ENCODE results near the gene FCF1. TPM values are rescaled to one million over a fixed set of nuclear protein-coding genes. Genes with fewer than 3 reads are reported as not detected.

FCF1 gene
- polyA plus RNA-seq, 1 of the 3 experiments (the other 2 are of a cell fraction): 42.6 TPM

GRCh38 chr14:74762917-74763802, 50.2 kb downstream of the FCF1 start, which contains the start of gene YLPM1:
YLPM1 (plus strand) TSS chr14:74763316; CDS start chr14:74763490, 174 bp downstream.
- no peaks in the 10 kb centered on the region for H3K9me2 ChIP-seq
- peaks cover 2 to 26% of the 10 kb centered on the region in 2 experiments for H3K36me3 ChIP-seq (replicated peaks in 1 of 2; ENCODE audit: control insufficient read depth in 1 of 2, insufficient read depth in 2 of 2, low read length in 1 of 2)
- no peaks in the 10 kb centered on the region for H3K27me3 ChIP-seq (ENCODE audit: insufficient read depth)
- H3K27ac ChIP-seq (ENCODE audit: low read depth in 2 of 2, low read length in 1 of 2): peak within 1 kb of the TSS; percentile 84 to 92
- peak within 1 kb of the TSS; percentile 93 for H2AFZ ChIP-seq (ENCODE audit: low read depth)
- H3K79me2 ChIP-seq (ENCODE audit: insufficient read depth): peaks cover 50% of the 10 kb centered on the region
- peak within 1 kb of the TSS; percentile 91 for H3K9ac ChIP-seq
- peak; percentile 94 for DNase-seq
- peaks cover 43% of the 10 kb centered on the region for H4K20me1 ChIP-seq (ENCODE audit: insufficient read depth)
- H3K9me3 ChIP-seq: no peaks in the 10 kb centered on the region
- 0% methylated on average over 27 of the region's 76 CpGs for WGBS (ENCODE audit: low lambda C conversion rate)
- peaks cover 0 to 4% of the 10 kb centered on the region in 2 experiments; a peak in 3 of 4 replicates for H3K4me1 ChIP-seq (ENCODE audit: control insufficient read depth in 1 of 2, insufficient read depth in 2 of 2, low read depth in 1 of 2, low read length in 1 of 2)
- peak within 1 kb of the TSS; percentile 83 to 90 for H3K4me3 ChIP-seq (ENCODE audit: low read depth in 2 of 2, low read length in 1 of 2)
- ChIA-PET POLR2A (interaction anchor here (0.6 to 1.2 kb wide), 5 partner anchors 8 to 154 kb away, joined by 3 to 5 read pairs (median 3); no protein-coding TSS in a partner anchor), CTCF (interaction anchor here (0.7 to 1.9 kb wide), 16 partner anchors 12 to 404 kb away, joined by 3 to 7 read pairs (median 3); no protein-coding TSS in a partner anchor)
- H3F3A ChIP-seq (replicated peaks; ENCODE audit: insufficient read depth): peaks cover 5% of the 10 kb centered on the region
- H3K4me2 ChIP-seq: peak within 1 kb of the TSS; percentile 99
- TF ChIP-seq MAX (IDR thresholded peaks at IDR 0.05; ENCODE audit: low read depth): peak; percentile 37; the same call in 1 of the 2 replicates
- TF ChIP-seq SIN3A (IDR thresholded peaks at IDR 0.05; ENCODE audit: borderline replicate concordance, low read depth, low read length): no peak; the same call in 1 of the 2 replicates
- no peak for TF ChIP-seq TCF12 (IDR thresholded peaks at IDR 0.05)
- no peak for TF ChIP-seq FOXM1 (IDR thresholded peaks at IDR 0.05; ENCODE audit: low read depth)
- TF ChIP-seq SMC3 (IDR thresholded peaks at IDR 0.05; ENCODE audit: low read depth, low read length): no peak
- no peak for TF ChIP-seq MEF2A (IDR thresholded peaks at IDR 0.05; ENCODE audit: borderline replicate concordance, low read depth)
- no peak for TF ChIP-seq RCOR1 (IDR thresholded peaks at IDR 0.05; ENCODE audit: low read length)
- TF ChIP-seq CTCF (IDR thresholded peaks at IDR 0.05): peak; percentile 61
- TF ChIP-seq GATA2 (CRISPR knock-in tag; IDR thresholded peaks at IDR 0.05): peak; percentile 86
- peak; percentile 67 for TF ChIP-seq CHD2 (IDR thresholded peaks at IDR 0.05; ENCODE audit: low read length, partially characterized antibody)
- TF ChIP-seq JUND (IDR thresholded peaks at IDR 0.05): no peak
- TF ChIP-seq TEAD4 (IDR thresholded peaks at IDR 0.05; ENCODE audit: borderline replicate concordance, insufficient read depth): 0 out of 2 replicates have a peak, but pooled peaks have one; percentile 23
- TF ChIP-seq RXRA (IDR thresholded peaks at IDR 0.05; ENCODE audit: borderline replicate concordance, low read depth): no peak
- no peak for TF ChIP-seq FOXJ3 (CRISPR knock-in tag; IDR thresholded peaks at IDR 0.05)
- TF ChIP-seq PBX3 (IDR thresholded peaks at IDR 0.05): no peak
- TF ChIP-seq IRF3 (IDR thresholded peaks at IDR 0.05; ENCODE audit: low read depth, low read length): no peak
- TF ChIP-seq USF1 (IDR thresholded peaks at IDR 0.05; ENCODE audit: borderline replicate concordance, low read depth): no peak; the same call in 1 of the 2 replicates
- no peak for TF ChIP-seq FOSL2 (IDR thresholded peaks at IDR 0.05; ENCODE audit: borderline replicate concordance, low read depth)
- TF ChIP-seq RAD21 (IDR thresholded peaks at IDR 0.05; ENCODE audit: low read length): no peak
- peak; percentile 84 for TF ChIP-seq POLR2AphosphoS5 (IDR thresholded peaks at IDR 0.05; ENCODE audit: low read depth, low read length)
- TF ChIP-seq EZH2phosphoT487 (IDR thresholded peaks at IDR 0.05; ENCODE audit: borderline replicate concordance, low read depth): no peak
- no peak for TF ChIP-seq GABPA (IDR thresholded peaks at IDR 0.05; ENCODE audit: low read depth)
- peak; percentile 64; the same call in 1 of the 2 replicates for TF ChIP-seq YY1 (IDR thresholded peaks at IDR 0.05; ENCODE audit: low read depth)
- peak; percentile 74; the same call in 1 of the 2 replicates for TF ChIP-seq MXI1 (IDR thresholded peaks at IDR 0.05; ENCODE audit: low read depth, low read length)
- peak; percentile 51 for TF ChIP-seq NFIC (IDR thresholded peaks at IDR 0.05; ENCODE audit: borderline replicate concordance)
- no peak for TF ChIP-seq USF2 (IDR thresholded peaks at IDR 0.05; ENCODE audit: borderline replicate concordance, low read depth, low read length)
- peak; percentile 81 for TF ChIP-seq NRF1 (IDR thresholded peaks at IDR 0.05; ENCODE audit: low read depth, low read length)

All from SK-N-SH (cell line).